Urinary bladder (tissue), 4 donors: Measurements from ENCODE around the gene FBXL5. TPM values are rescaled to one million over a fixed set of nuclear protein-coding genes. Genes with fewer than 3 reads are reported as not detected.
A peak's percentile ranks its signal among the peaks of the same experiment; 100 is the strongest.

ENCODE experiments used
- DNase-seq: peaks from one replicate; pipeline ENCODE4 v3.0.0-alpha.2; 2015; ENCODE audit errors: extremely low spot score
- H3K27ac ChIP-seq: one replicate; pipeline ENCODE4 v1.5.1; 2013; ENCODE audit warnings: low read depth, mild to moderate bottlenecking, moderate library complexity
- H3K36me3 ChIP-seq: one replicate; pipeline ENCODE4 v1.6.1; 2013; ENCODE audit warnings: mild to moderate bottlenecking, moderate library complexity; ENCODE audit not compliant: insufficient read depth
- H3K4me1 ChIP-seq: one replicate; pipeline ENCODE4 v1.6.1; 2013; ENCODE audit warnings: mild to moderate bottlenecking, moderate library complexity; ENCODE audit not compliant: insufficient read depth
- H3K4me3 ChIP-seq: one replicate; pipeline ENCODE4 v1.5.1; 2013; ENCODE audit warnings: low read depth, low read length
- WGBS: extraction: QIAGEN DNeasy Blood & Tissue Kit; methylation state at CpG from one replicate; pipeline ENCODE4 v1.1.7; 2013; 5-methylcytosine and 5-hydroxymethylcytosine counted together
- polyA plus RNA-seq: library from polyadenylated mRNA; stranded (reverse); fragments of 200-250 nt; gene quantifications from one replicate; pipeline ENCODE4 v1.2.3, GENCODE V29; 2013
- total RNA-seq: library from RNA; depleted of rRNA; stranded (reverse); fragments of >200 nt; gene quantifications from one replicate; pipeline ENCODE4 v1.2.3, GENCODE V29; 2014
- donor health status: healthy with polysubstance abuse.
- donor health status: healthy.

Gene FBXL5
- total and polyA plus RNA-seq, 2 donors: 75.3 to 211 TPM

DNA sequence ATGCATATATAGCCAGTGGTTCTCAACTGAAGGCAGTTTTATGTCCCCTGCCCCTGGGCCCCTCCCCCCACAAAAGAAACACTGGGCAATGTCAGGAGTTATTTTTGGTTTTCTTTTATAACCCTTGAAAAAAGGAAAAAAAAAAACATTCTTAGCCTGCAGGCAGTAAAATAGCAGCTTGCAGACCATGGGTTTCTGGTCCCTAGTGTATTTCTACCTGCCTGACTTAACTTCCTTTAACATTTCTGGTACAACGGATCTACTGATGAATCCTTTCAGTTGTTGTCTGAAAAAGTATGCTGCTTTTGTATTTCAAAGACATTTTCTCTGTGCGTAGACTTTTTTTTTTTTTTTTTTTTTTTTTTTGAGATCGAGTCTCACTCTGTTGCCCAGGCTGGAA is 15.4 kb upstream of the FBXL5 start:
- Histone ChIP-seq H3K27ac (no peak overlapping the region), H3K4me3 (no peak overlapping the region), H3K36me3 (no peaks in the 10 kb centered on the region), H3K4me1 (no peaks in the 10 kb centered on the region)
- 86% methylated on average over 3 of the region's 3 CpGs for WGBS
- DNase-seq: no peak

GRCh38 chr4:15668566-15669435 is 13.6 kb upstream of the FBXL5 start:
- no peak for DNase-seq
- Histone ChIP-seq H3K4me3 (no peak overlapping the region), H3K27ac (no peak overlapping the region), H3K36me3 (no peaks in the 10 kb centered on the region), H3K4me1 (no peaks in the 10 kb centered on the region)
- 81% methylated on average over 1 of the region's 1 CpG for WGBS

DNA sequence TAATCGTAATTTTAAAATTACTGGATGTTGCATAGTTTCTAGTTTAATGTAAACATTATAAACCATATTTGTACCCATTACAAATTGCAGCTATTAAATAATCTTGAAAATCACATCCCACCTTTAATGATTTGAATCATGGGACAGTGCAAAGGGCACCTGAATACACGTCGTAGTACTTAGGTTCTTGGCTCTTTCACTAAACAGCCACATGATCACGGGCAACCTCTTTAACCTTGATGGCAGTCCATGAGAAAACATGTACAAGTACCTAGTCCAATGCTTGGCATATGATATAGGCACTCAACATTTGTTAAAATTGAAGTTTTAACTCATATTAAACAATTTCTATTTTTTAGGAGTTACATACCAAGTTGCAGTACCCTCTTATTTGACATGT is 11.8 kb upstream of the FBXL5 start:
- Histone ChIP-seq H3K36me3 (no peaks in the 10 kb centered on the region), H3K4me3 (no peak overlapping the region), H3K4me1 (no peaks in the 10 kb centered on the region), H3K27ac (no peak overlapping the region)
- WGBS: 94% methylated on average over 4 of the region's 4 CpGs
- no peak for DNase-seq

GRCh38 chr4:15665753-15666365 is 10.7 kb upstream of the FBXL5 start:
- no peak overlapping the region for H3K4me3 ChIP-seq
- no peaks in the 10 kb centered on the region for H3K36me3 ChIP-seq
- no peaks in the 10 kb centered on the region for H3K4me1 ChIP-seq
- DNase-seq: no peak
- no peak overlapping the region for H3K27ac ChIP-seq
- WGBS: 87% methylated on average over 3 of the region's 3 CpGs

DNA sequence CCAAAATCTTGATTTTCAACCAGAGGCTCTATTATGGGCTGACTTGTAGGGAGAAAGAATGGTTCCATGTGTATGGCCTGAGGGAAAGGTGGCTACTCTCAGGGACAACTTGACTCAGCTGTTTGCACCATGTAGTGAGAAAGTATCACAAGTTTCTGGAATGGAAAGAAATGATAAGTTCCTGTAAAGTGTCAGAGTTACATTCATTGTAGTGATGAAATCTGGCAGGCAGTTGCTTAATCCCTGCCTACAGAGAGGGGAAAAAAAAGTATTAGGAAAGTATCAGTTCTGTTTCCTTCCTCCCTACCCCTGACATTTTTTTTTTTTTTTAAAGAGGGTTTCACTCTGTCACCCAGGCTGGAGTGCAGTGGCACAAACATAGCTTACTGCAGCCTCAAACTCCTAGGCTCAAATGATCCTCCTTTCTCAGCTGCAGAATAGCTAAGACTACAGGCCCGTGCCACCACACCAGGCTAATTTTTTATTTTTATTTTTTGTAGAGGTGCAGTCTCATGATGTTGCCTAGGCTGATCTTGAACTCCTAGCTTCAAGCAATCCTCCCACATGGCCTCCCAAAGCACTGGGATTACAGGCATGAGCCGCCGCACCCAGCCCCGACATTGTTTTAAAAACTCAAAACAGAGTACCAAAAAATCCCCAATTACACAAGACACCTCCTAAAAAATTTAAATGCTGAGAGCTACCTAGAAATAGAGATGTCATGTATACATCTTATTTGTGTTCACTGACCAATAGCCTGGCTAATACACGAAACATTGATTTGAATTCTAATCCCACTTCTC is 4.8 kb upstream of the FBXL5 start:
- no peak for DNase-seq
- Histone ChIP-seq H3K4me1 (no peaks in the 10 kb centered on the region), H3K4me3 (no peak overlapping the region), H3K36me3 (no peaks in the 10 kb centered on the region), H3K27ac (no peak overlapping the region)
- 96% methylated on average over 5 of the region's 5 CpGs for WGBS

GRCh38 chr4:15658781-15659180 is 3.6 kb upstream of the FBXL5 start:
- H3K4me1 ChIP-seq: no peaks in the 10 kb centered on the region
- H3K36me3 ChIP-seq: no peaks in the 10 kb centered on the region
- DNase-seq: no peak
- no peak overlapping the region for H3K27ac ChIP-seq
- no peak overlapping the region for H3K4me3 ChIP-seq
- 95% methylated on average over 2 of the region's 2 CpGs for WGBS

DNA sequence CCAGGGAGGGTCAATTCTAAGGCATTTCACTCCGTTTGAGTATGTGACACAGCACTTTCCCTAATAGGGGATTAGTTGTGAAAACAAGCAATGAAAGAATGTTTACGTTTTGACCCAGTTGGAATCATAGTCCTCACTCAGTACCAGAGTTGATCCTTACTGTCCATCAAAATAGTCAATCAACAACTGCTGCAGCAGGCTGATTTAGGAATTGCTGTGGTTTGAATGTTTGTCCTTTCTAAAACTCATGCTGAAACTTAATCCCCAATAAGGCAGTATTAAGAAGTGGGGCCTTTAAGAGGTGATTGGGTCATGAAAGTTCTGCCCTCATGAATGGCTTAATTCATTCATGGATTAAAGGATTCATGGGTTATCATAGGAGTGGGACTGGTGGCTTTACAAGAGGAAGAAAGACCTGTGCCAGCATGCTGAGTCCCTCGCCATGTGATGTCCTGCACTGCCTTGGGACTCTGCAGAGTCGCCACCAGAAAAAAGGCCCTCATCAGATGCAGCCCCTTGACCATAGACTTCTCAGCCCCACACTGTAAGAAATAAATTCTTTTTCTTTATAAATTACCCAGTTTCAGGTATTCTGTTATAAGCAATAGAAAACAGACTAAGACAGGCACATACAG is 3.1 kb upstream of the FBXL5 start:
- Histone ChIP-seq H3K36me3 (no peaks in the 10 kb centered on the region), H3K27ac (no peak overlapping the region), H3K4me1 (no peaks in the 10 kb centered on the region), H3K4me3 (no peak overlapping the region)
- 83% methylated on average over 4 of the region's 4 CpGs for WGBS
- no peak for DNase-seq

GRCh38 chr4:15657366-15657765 is 2.2 kb upstream of the FBXL5 start:
- no peak for DNase-seq
- no peaks in the 10 kb centered on the region for H3K4me1 ChIP-seq
- no peaks in the 10 kb centered on the region for H3K36me3 ChIP-seq
- H3K4me3 ChIP-seq: no peak overlapping the region
- H3K27ac ChIP-seq: no peak overlapping the region

GRCh38 chr4:15656038-15656470 is 897 bp upstream of the FBXL5 start:
- Histone ChIP-seq H3K4me3 (peak overlapping the region; percentile 89), H3K4me1 (no peaks in the 10 kb centered on the region), H3K27ac (peak overlapping the region; percentile 97), H3K36me3 (no peaks in the 10 kb centered on the region)
- no peak for DNase-seq
- WGBS: 55% methylated on average over 12 of the region's 12 CpGs

DNA sequence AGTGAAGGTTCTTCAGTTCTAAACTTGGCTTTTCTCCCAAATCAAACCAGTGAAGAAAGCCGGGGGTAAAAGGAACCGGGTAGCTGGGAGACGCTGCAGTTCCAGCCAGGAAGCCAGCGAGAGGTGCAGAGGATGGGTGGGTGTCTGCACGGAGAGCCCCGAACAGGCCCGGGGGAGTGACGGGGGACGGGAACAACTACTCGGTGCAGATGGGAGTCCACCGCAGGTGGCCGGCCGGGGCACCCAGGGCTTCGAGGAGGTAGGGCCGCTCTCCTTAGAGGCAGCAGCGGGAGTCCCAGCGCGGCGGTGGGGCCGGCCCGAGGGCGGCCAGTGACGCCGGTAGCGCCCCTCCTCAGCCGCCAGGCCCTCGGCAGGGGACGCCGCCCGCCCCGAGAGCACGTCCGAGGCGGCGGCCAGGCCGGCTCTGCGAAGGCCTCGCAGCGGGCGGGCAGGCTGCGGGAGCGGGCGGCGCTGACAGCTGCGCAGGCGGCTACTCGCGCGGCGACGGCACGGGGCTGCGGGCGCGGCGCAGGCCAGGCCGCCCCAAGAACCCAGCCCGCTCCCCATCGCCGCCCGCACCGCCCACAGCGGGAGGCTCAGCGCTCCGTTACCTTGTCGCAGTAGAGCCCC is 449 bp downstream of the FBXL5 start:
- Histone ChIP-seq H3K27ac (peak overlapping the region; percentile 97), H3K36me3 (no peaks in the 10 kb centered on the region), H3K4me1 (no peaks in the 10 kb centered on the region), H3K4me3 (peak overlapping the region; percentile 89)
- no peak for DNase-seq
- WGBS: under 1% methylated on average over 66 of the region's 66 CpGs

GRCh38 chr4:15653864-15654592 is 1.1 kb downstream of the FBXL5 start:
- Histone ChIP-seq H3K4me3 (peak overlapping the region; percentile 89), H3K36me3 (no peaks in the 10 kb centered on the region), H3K4me1 (no peaks in the 10 kb centered on the region), H3K27ac (peak overlapping the region; percentile 97)
- DNase-seq: no peak
- 2% methylated on average over 7 of the region's 7 CpGs for WGBS

DNA sequence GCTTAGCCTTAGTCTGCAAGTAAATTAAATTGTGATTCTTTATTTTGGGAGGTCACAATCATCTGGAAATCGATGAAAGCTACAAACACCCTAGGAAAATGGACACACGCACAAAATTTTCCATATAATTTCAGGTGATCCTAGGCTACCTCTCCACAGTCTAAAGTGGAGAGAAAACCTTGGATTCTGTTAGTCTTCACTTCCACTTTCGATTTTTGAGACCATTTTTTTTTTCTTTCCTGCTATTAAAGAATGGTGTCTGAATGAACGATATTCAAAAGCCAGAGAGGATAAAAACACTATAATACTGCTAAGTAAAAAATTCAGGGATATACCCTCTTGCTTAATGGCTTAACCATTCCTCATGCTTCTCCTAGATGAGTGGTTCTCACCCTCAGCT is 1.7 kb downstream of the FBXL5 start:
- H3K4me3 ChIP-seq: peak overlapping the region; percentile 89
- WGBS: 30% methylated on average over 4 of the region's 4 CpGs
- H3K36me3 ChIP-seq: no peaks in the 10 kb centered on the region
- H3K27ac ChIP-seq: peak overlapping the region; percentile 67
- H3K4me1 ChIP-seq: no peaks in the 10 kb centered on the region
- DNase-seq: no peak
